NCI-H345 (cell line): ENCODE data around the gene AHSG.
"Not testable (repeated sequence)": the region's sequence is repeated elsewhere in the genome, so short reads cannot be mapped to it uniquely, and the experiment has no call there.

Experiments
- DNase-seq: peaks from one replicate; lab custom pipeline; 2025; lab: John Stamatoyannopoulos, UW

AHSG gene

DNA sequence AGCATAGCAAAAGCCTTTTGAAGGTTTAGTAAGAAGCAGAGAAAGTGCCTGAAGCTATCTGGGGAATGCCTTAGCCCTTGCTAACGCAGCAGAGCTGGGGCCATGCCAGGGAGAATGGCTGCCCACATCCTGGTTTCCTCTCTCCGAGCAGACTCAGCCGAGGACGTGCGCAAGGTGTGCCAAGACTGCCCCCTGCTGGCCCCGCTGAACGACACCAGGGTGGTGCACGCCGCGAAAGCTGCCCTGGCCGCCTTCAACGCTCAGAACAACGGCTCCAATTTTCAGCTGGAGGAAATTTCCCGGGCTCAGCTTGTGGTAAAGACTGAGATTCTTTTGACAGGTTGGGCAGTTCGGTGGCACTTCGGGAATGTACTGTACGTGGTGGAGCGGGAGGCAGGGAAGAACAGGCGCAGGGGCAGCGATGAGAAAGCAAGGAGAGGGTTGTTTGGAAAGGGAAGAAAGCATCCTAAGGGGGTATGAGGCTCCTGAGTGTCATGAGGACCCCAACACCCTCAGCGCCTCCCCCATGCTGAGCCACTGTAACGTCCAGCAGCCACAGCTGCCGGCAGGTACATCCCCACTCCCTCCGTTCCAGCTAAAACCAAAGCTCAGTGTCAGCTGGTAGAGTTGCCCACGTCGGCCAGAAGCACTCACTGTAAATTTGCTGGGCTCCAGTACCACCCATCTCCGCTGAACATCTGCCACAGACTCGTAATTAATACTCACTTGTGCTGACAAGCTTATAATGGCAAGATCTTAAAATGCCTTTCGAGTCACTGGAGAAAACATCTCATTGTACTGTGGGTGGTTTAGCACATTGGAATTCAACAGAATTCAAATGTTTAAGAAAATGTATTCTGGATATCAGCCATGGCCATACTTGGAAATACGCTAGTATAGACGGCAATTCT, 4.4 kb downstream of the AHSG start:
- DNase-seq = peak; percentile 36

DNA sequence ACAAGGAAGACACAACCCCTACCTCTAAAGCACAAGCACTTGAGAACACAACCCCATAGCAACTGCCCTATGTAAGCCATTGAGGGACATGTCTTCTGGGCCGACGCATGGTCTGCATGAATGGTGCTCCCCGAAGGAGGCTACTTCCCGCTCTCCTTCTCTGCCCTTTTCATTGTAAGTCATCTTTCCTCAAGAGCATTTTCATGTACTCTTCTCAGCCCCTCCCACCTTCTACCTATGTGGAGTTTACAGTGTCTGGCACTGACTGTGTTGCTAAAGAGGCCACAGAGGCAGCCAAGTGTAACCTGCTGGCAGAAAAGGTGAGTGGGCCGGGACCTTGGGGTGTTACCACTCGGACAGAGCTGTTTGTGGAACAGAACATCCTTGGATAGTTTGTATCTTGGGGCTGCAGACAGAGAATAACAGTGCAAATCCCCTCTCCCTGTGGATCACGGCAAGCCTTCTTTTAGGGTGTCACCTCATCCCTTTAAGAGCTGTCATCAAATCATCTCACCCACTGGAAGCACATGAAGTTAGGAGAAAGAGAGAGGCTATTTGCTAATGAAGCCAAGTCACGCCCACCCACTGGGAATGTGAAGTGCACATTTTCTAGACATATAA, 5.6 kb downstream of the AHSG start:
- DNase-seq = no peak

DNA sequence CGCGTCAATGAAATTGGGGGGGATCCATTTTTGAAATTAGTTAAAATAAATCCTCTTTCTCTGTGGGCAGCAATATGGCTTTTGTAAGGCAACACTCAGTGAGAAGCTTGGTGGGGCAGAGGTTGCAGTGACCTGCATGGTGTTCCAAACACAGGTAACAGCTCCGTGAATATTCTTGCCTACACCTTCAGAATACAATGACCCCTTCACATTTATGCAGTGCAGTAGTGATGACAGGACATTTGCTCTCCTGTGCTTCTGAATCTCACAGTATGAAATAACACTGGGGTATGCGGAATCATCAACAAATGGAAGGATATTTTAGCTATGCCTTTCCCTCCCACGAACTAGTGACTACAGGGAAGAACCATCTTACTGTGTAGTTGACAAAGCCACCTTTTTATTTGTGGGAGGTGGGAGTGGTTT, 6.9 kb downstream of the AHSG start:
- DNase-seq = no peak

DNA sequence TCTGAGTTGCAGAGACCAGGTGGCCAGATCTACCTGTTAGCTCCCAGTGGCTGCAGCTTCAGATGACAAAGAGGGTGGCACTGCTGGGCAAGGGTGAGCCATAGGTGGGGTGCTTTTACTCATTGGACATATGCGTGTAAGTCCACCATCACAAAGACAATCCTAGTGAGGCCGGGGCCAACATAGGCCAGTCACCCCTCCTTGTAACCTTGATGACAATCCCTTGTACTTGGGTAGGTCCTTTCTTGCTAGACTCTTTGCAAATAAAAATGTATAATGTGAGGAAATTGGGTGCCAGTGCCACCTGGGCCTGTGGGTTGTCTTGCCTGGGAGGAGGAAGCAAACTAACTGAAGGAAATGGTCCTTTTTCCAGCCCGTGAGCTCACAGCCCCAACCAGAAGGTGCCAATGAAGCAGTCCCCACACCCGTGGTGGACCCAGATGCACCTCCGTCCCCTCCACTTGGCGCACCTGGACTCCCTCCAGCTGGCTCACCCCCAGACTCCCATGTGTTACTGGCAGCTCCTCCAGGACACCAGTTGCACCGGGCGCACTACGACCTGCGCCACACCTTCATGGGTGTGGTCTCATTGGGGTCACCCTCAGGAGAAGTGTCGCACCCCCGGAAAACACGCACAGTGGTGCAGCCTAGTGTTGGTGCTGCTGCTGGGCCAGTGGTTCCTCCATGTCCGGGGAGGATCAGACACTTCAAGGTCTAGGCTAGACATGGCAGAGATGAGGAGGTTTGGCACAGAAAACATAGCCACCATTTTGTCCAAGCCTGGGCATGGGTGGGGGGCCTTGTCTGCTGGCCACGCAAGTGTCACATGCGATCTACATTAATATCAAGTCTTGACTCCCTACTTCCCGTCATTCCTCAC, 7.6 kb downstream of the AHSG start:
- no peak for DNase-seq

DNA sequence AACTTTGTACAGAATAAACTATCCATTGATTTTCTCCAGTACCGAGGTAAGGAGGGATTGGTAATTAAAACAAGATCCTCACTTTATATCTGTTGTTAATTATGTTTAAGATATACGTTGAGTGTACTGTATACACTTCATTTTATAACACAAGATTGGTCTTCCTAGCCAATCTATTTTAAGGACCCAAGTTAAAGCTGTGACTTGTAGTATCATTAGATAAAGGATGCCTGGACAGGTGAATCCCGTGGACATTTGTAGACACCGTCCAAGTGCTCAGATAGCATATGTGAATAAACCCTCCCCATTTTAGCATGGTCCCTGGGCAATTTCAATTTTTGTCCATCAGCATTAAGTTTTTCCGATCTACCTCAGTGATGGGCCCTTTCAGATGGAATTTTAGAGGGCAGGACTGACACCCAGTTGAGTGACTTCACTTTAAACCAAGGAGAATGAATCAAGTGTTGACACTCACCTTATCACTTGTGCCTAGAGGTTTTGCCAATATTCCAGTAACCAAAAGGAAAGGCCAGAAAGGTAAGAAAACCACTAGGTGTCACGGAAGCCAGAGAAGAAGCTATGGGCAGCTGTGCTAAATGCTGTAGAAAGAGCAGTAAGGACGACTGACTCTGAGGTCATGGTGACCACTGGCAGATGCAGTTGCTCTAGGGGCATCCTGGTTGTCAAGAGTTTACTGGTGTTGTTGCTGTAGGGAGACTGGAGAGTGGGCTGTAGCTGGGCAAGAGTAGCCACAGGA, 9.2 kb downstream of the AHSG start:
- no peak for DNase-seq

DNA sequence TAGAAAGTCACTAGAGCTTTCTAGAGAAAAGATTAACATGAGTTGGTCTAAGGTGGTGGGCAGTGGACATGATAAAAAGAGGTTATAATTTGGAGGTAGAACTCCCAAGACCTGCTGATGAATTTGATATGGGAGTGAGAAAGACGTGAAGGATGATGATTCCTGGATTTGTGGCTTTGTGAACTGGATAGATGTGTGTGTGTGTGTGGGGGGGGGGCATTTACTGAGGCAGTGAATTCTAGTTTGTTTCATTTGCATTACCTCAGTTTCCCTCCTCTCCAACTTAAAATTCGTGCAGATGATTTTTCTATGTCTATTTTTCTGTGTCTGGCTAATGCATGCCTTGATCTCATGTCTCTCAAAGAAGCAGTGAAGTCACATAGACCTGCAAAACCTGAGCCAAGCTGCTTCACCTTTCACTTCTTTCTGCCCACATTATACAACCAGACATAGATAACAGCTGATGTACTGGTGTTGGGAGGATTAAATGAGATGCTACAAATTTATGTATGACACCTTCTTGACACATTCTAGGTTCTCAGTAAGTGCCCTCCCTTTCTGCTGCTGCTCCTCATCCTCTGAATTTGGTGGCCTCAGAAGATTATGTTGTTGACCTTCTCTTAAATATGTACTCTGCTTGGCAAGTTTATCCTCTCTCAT, 9.9 kb downstream of the AHSG start:
- no peak for DNase-seq

DNA sequence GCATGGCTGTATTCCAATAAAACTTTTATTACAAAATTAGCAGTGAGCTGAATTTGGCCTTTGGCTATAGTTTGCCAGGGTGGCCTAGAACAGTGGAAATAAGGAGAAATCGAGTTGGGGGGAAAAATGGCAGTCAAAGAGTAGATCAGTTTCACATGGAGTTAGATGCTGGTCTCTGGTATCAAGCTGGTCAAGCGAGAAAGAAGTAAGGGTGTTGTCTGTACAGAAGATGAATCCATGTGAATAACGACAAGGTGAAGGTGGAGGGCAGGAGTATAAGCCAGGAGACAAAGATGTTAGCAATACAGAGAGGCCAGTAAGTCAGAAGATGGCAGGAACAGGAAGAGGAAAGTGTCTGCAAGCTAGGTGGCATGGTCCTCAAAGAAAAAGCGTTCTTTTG, 11.7 kb downstream of the AHSG start:
- no peak for DNase-seq

DNA sequence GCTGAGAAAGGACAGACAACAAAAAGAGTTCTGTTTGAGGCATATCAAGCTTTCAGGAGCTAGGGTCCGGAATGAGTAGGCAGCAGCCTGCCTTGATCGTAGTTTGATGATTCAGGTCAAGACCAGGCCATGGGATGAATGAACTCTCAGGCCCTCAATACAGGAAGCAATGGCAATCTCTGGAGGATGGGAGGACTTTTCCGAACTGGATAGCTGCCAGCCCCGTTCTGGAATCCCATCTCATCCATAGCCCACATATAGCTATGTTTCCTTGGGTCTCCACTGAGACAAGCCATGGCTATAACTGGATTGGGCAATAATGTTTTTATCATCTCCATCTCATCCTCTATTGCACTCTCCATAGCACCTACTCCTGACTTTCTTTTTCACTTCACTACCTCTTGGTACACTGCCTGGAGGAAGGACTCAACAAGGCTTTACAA, 12.8 kb downstream of the AHSG start:
- DNase-seq = no peak

DNA sequence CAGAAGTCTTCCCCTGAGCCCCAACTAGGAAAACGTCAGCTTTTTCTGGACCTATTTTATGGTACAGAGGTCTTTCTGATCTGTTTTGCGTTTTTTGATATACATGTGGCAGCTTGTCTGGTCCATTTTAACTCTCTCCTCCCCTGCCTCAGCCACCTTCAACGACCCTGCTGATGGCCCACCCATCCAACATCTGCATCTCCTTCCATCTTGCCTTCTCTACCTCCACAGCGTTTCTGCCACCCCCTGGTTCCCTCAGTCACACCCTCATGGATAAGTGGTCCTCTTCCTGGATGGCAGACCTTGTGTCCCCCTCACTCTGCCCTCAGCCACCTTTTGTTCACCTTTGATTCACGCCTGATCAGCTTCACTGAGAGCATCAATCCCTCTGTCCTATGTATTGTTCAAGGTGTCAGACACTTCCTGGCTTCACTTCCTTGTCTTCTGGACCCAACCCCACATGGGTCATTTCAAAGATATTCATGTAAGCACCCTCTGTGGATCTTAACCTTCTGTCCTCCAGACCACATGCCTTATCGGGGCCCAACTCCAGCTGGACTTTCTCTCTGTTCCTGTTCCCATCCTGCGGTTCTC, 13.5 kb downstream of the AHSG start:
- no peak for DNase-seq

DNA sequence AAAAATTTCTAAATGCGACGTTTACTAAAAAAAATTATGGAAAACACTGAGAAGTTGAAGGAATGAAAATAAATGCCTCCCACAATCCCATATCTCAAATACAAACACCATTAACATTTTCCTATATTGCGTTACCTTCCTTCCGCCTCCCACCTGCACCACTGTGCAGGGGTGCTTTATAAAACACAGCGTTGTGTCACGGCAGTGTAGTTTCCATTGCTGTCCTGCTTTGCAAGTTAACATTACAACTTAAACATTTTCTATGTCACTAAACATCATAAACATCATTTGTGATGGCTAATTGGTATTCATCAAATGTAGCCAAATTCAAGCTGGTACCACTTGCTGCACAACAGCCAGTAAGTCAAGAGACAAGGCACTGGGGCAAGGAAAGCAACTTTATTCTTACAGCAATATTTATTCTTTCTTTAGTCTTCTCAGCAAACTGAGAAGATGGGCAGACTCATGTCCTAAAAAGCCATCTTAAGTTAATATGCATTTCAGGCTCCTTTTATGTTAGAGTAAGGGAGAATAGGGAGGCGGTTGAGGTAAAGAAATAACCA, 15.1 kb downstream of the AHSG start:
- no peak for DNase-seq

DNA sequence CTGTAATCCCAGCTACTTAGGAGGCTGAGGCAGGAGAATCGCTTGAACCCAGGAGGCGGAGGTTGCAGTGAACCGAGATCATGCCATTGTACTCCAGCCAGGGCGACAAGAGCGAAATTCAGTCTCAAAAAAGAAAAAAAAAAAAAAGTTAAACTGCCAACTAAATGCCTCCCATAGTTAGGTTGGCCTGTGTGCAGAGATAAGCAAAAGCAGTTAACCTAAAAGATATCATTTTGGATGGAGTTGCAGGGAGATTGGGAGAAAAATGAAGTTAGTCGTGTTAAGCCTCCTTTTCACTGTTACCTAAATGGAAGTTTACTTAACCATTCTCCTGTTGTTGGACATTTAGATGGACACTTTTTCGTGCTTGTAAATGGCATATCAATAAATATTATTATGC, 15.9 kb downstream of the AHSG start:
- DNase-seq = no peak

DNA sequence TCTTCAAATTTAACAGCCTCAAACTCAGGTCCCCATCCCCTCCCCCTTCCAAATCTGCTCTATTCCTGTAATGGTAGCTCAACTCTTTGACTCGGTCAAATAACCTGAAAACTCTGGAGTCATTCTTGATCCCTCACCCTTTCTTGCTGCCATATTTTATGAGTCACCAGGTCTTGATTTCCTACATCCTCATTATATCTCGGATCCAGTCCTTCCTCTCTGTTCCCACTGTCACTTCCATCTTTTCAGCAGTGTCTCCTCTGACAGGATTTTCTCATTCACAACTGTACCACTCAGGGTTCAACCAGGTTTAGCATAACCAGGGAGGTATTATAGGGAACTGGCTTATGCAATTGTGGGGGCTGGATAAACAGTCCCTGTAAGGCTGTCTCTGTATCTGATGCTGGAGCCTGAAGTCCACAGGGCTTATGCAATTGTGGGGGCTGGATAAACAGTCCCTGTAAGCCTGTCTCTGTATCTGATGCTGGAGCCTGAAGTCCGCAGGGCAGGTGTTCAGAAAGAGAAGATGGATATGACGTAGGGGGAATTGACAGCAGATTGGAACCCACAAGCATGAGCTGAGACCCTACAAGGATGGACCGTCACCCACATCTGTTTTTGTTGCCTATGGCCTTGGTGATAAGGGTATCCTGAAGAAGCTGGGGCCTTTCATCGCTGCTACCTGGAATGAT, 18.2 kb downstream of the AHSG start:
- no peak for DNase-seq

DNA sequence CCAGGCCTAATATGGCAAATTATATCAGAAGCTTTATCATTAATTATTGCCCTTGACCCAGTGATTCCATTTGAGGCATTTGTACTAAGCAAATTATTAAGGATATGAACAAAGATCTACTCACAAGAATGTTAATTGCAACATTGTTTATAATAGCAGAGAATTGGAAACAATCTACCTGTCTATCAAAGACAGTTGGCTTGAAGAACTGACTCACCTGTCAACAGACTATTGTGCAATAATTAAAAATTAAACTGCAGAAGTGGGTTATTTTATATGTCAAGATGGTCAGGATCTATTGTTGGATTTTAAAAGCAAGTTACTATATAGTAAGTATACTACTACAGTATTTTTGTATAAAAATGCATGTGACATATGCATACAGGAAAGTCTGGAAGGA, 20.6 kb downstream of the AHSG start:
- no peak for DNase-seq

DNA sequence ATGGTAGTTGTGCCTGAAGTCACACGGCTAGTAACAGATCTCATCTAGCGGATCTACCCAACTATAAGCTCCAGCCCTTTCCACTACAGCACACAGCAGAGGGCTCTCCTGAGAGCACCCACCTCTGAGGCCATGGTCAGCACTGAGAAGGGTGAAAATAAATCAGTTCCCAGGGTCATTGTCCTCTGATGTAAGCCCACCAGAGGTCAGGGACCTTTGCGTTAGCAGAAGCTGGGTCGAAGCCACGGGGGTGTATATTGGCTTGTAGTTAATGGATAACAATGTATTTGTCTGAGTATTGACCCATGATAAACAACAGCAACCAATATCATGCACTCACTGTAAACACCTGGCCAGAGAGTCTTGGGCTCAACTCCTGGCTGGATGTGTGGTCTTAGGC, 21.3 kb downstream of the AHSG start:
- not testable (repeated sequence) for DNase-seq

DNA sequence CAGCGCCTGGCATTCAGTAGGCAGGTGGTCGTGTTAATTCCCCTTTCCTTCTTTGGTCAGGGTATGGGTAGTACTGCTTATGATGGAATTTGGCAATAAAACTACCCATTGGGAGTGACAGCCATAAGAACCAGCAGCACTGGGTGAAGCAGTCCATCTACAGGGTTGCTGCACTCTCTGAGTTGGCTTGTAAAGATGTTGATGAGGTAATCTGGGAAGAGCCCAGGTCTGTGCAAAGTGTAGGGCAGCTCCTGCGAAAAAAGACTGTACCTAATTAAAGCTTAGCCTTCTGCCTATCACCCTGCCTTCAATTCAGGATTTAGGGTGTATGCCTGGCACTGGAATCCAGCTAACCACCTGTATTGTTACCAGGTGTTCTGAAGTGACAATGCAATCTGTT, 22.7 kb downstream of the AHSG start:
- no peak for DNase-seq

DNA sequence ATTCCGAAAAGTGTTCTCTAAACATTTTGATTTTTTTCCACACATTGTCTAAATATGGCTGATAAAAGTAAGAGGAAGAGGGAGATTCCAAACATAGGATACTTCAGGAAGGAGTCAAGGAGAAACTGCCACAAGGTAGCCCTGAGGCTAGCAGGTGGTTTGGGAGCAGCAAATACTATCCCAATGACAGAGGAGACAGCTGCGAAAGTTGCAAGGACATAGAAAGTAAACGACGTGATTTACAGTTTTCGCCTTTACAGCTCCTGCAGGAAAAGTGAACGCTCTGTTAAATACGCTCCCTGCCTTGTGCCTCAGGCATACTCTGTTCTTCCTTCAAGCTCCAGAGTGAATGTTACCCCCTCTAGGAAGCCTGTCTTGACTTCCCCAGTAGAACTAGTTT, 23.7 kb downstream of the AHSG start:
- no peak for DNase-seq

DNA sequence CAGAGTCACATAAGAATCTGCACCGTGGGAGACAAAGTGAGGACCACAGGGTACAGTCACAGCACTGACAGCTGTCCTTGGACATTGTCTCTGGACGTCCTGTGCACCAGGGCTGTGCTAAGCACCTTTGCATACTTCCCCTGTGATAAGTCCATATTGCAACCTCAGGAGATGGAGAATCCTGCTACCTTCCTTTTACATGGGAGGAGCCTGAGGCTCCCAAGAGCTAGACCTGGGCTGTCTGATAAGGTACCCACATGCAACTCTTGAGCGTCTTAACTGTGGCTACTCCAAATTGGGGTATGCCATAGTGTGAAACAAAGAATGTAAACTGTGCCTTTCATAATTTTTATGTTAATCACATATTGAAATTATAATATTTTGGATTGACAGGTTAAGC, 24.8 kb downstream of the AHSG start:
- DNase-seq = no peak

DNA sequence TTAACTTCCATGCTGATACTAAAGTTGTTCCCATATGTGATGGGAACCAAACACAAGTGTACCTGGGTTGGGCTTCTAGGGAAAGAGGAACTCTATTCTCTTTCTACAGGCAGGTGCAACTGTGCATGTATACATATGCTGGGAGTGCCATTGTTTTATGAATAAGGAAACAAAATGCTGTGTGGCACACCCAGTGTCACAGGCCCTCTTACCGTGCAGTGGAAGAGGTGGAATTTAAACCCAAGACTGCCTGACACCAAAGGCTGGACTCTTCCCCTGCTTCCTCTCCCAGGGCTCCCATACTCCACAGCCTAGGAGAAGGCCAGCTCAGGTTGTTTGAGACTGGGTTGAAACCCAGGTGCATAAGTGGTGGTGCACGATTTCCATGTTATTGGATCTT, 25.4 kb downstream of the AHSG start:
- DNase-seq = peak; percentile 26

DNA sequence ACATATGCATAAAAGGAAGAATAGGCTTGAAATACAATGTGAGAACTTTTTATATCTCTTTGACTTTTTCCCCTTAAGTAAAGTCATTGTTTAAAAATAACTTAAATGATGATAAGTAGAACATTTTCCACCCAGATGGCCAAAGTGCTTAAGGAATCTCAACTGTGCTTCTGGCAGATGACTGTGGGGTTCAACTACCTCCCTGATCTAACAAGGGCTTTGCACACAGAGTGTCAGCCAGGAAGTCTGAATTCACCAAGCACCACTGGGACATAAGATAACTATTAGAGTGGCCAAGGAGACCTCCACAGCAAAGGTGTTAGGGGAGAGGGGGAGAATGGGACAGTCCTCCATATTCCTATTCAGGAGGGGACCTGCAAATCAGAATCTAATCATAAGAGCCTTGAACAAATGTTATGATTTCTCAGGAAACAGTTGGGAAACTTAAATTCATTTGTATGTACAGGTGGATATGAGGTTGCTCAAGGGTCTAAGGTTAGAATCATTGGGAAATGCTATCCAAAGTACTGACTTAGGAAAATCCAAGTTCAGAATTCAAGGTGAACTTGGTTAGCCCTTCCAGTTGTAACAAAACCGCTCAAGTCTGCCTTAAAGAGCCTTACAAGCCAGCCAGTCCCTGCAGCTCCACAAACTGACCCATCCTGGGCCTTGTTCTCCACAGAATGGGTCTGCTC, 27.1 kb downstream of the AHSG start, which contains the start of gene FETUB:
Gene FETUB, plus strand, starts transcription at position 622 of the 695 bp plus-strand sequence. Its CDS starts 62 bp downstream, at position 684.
- DNase-seq = no peak
